GM18870 (cell line): Measurements from ENCODE around the gene FBXO31.
"Not testable (repeated sequence)": the region's sequence is repeated elsewhere in the genome, so short reads cannot be mapped to it uniquely, and the experiment has no call there.

Experiments used
- ATAC-seq: cut with Tn5 transposase; IDR thresholded peaks from one replicate; pipeline ENCODE4 v1.9.1; 2021; ENCODE audit warnings: moderate library complexity; ENCODE audit not compliant: unreplicated experiment

The FBXO31 gene

GRCh38 chr16:87387942-87388817 lies 4.6 kb upstream of the FBXO31 start:
- peak; percentile 66 for ATAC-seq

- not testable (repeated sequence) for ATAC-seq
These were observed 1.2 kb upstream of the FBXO31 start for GRCh38 chr16:87384875-87385167.

- ATAC-seq: no peak
These were observed 742 bp upstream of the FBXO31 start for GRCh38 chr16:87384162-87384874.

GRCh38 chr16:87382023-87382785 lies 1.4 kb downstream of the FBXO31 start:
- ATAC-seq: no peak

GRCh38 chr16:87380881-87381280 lies 2.7 kb downstream of the FBXO31 start:
- no peak for ATAC-seq

- no peak for ATAC-seq
These were observed 3.2 kb downstream of the FBXO31 start for GRCh38 chr16:87380403-87380802.

GRCh38 chr16:87379312-87379752 lies 4.2 kb downstream of the FBXO31 start:
- not testable (repeated sequence) for ATAC-seq

- ATAC-seq: no peak
These were observed 6.9 kb downstream of the FBXO31 start for GRCh38 chr16:87376660-87377059.

GRCh38 chr16:87375426-87376135 lies 8.0 kb downstream of the FBXO31 start:
- no peak for ATAC-seq

GRCh38 chr16:87374313-87374712 lies 9.3 kb downstream of the FBXO31 start:
- no peak for ATAC-seq

- no peak for ATAC-seq
These were observed 11.3 kb downstream of the FBXO31 start for GRCh38 chr16:87372305-87372704.

- no peak for ATAC-seq
These were observed 12.2 kb downstream of the FBXO31 start for GRCh38 chr16:87371261-87371866.

GRCh38 chr16:87369796-87370719 lies 13.5 kb downstream of the FBXO31 start:
- no peak for ATAC-seq

- no peak for ATAC-seq
These were observed 14.3 kb downstream of the FBXO31 start for GRCh38 chr16:87369117-87369765.

- ATAC-seq: no peak
These were observed 15.4 kb downstream of the FBXO31 start for GRCh38 chr16:87368029-87368770.

GRCh38 chr16:87367529-87367928 lies 16.0 kb downstream of the FBXO31 start:
- no peak for ATAC-seq

- no peak for ATAC-seq
These were observed 16.6 kb downstream of the FBXO31 start for GRCh38 chr16:87366930-87367329.

GRCh38 chr16:87366288-87366687 lies 17.3 kb downstream of the FBXO31 start:
- ATAC-seq: no peak
